Esophagus squamous epithelium (tissue), 4 donors: ENCODE measurements around the gene TFAP2A.

Source experiments
- POLR2A ChIP-seq, 4 donors: fragments of 450-650 bp; IDR thresholded peaks; one replicate each; pipeline ENCODE4 v1.6.1; 2017; ENCODE audit warnings: antibody characterized with exemption in 4 of 4, mild to moderate bottlenecking in 4 of 4, moderate library complexity in 3 of 4
- TF ChIP-seq, protein P1 (sequence below), 6 experiments: fragments of 450-650 bp in 4 of 6; fragments of 200-600 bp in 2 of 6; sonication (generic) in 2 of 6; IDR thresholded peaks; one replicate each; pipeline ENCODE4 v1.5.1; 2016 to 2019; ENCODE audit warnings: antibody characterized with exemption in 6 of 6, mild to moderate bottlenecking in 4 of 6, moderate library complexity in 4 of 6

DNA sequence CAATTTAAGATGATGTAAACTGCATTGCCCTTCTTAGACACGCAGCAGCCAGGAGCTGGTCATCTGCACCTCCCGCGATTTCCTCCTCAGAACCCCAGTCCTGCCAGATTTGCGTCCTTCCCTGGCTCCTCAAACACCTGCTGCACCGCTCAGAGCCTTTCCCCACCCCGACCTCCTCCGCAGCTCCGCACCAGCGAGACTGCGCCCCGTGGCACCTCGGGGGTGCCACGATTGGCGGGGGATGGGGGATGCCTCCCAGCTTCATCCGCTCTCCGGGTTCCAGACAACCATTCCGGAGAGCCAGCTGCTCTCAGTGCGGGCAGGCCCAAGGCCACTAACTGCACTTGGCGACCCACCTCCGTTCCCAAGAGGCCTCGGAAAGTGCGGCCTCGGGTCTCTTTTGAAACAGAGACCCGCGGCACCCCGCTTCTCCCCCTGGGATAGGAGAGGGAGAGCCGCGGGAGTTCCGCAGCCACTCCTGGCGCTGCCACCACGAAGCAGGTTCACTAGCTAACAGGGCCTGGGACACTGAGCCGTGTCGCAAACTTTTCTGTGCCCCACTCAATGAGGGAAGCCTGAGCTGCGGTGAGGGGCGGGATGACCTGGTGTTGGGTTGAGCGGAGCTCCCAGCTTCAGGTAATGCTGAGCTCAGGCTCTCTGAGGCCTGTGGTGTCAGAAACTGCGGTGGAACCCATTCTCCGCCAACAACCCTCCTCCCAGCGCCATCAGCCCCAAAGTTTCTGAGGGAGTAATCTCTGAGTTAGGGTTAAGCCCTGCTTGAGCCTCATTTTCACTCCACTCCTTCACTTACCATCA, 7.3 kb upstream of the TFAP2A start:
- TF ChIP-seq, protein P1, sequence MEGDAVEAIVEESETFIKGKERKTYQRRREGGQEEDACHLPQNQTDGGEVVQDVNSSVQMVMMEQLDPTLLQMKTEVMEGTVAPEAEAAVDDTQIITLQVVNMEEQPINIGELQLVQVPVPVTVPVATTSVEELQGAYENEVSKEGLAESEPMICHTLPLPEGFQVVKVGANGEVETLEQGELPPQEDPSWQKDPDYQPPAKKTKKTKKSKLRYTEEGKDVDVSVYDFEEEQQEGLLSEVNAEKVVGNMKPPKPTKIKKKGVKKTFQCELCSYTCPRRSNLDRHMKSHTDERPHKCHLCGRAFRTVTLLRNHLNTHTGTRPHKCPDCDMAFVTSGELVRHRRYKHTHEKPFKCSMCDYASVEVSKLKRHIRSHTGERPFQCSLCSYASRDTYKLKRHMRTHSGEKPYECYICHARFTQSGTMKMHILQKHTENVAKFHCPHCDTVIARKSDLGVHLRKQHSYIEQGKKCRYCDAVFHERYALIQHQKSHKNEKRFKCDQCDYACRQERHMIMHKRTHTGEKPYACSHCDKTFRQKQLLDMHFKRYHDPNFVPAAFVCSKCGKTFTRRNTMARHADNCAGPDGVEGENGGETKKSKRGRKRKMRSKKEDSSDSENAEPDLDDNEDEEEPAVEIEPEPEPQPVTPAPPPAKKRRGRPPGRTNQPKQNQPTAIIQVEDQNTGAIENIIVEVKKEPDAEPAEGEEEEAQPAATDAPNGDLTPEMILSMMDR (IDR thresholded peaks at IDR 0.05): no peak
- TF ChIP-seq POLR2A (IDR thresholded peaks at IDR 0.05): no peak
